Colonic mucosa (tissue), 4 donors: ENCODE data around the gene GSG1L. TPM values are rescaled to one million over a fixed set of nuclear protein-coding genes. Genes with fewer than 3 reads are reported as not detected.

Source experiments
- DNase-seq: peaks from one replicate; pipeline ENCODE4 v3.0.0-alpha.2; 2020
- H3K27ac ChIP-seq: fragments of 200-600 bp; one replicate; pipeline ENCODE4 v1.8.0; 2021
- H3K27me3 ChIP-seq: fragments of 200-600 bp; one replicate; pipeline ENCODE4 v1.8.0; 2021
- H3K36me3 ChIP-seq: fragments of 200-600 bp; one replicate; pipeline ENCODE4 v1.8.0; 2021
- H3K4me1 ChIP-seq: fragments of 200-600 bp; one replicate; pipeline ENCODE4 v1.8.0; 2021; ENCODE audit warnings: mild to moderate bottlenecking
- H3K4me3 ChIP-seq: fragments of 200-600 bp; one replicate; pipeline ENCODE4 v1.8.0; 2021
- H3K9ac ChIP-seq, 2 donors: one replicate each; pipeline ENCODE4 v1.7.0; 2013; ENCODE audit warnings: control low read depth in 2 of 2, low read depth in 2 of 2, low read length in 2 of 2
- H3K9me3 ChIP-seq: fragments of 200-600 bp; one replicate; pipeline ENCODE4 v1.8.0; 2021
- intact Hi-C: fragments of 100-400 bp; cut with DNase I; formaldehyde crosslinking; loops from one replicate; pipeline ENCODE4 v1.14.1; 2022
- total RNA-seq, 2 donors: library from RNA; stranded (reverse); fragmentation: NEBNext Ultra II Directional in 1 of 2; extraction: Animal tissue kit (Norgen Biotek cat#: 25700) in 1 of 2; gene quantifications; one replicate each; pipeline ENCODE4 v1.2.1, GENCODE V29; 2021
- TF ChIP-seq, protein P1 (sequence below): fragments of 200-600 bp; IDR thresholded peaks from one replicate; pipeline ENCODE4 v1.8.0; 2022; ENCODE audit warnings: antibody characterized with exemption, mild to moderate bottlenecking
- donor health status: healthy.
- donor health status: DM: no; HTN: no; CAD: no.
- donor health status: DM: no; HTN: no; CAD: no.

GSG1L gene
- total RNA-seq, 2 donors from 2014 or later: 0.13 to 0.15 TPM

DNA sequence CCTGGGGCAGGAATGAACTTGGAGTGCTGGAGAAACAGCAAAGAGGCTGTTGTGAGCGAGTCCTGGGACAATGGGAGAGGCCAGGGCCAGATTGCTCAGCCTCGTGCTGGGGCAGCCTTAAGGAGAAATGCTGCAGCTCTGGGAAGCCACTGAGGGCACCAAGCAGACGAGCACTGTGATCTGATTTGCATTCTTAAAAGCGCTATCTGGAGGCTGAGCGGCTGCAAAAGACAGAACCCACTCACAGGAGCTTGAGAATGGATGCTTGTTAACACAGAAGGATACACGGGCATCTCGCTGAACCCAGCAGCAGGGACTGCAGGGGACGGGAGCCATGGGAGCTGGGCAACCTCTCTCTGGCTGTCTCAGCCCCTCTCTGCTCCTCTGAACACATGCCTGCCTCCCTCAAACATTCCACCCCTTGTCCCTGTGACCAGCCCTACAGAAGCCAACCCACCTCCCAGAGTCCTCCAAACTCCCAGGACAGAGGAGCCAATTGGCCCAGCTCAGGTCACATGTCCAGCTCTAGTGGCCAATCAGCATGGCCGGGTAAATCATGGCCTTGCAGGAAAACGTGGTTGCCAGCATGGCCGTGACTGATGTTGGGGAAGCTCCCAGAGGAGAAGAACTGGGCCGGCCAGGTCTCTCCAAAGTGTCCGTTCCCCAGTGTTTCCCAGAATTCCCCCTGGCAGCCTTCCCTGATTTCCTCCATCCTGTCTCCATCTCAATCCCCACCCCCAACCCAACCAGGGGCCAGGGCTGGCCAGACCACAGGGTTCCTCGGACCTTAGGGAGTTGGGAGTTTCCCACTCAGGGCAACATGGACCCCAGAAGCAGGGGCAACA lies 60.3 kb downstream of the GSG1L start:
- DNase-seq: no peak
- no peaks in the 10 kb centered on the region for H3K4me1 ChIP-seq
- H3K9ac ChIP-seq: no peak overlapping the region
- no peaks in the 10 kb centered on the region for H3K9me3 ChIP-seq
- H3K36me3 ChIP-seq: no peaks in the 10 kb centered on the region
- no peaks in the 10 kb centered on the region for H3K27me3 ChIP-seq
- no peak overlapping the region for H3K27ac ChIP-seq
- intact Hi-C loops: no loop called here
- no peak overlapping the region for H3K4me3 ChIP-seq
- TF ChIP-seq, protein P1, sequence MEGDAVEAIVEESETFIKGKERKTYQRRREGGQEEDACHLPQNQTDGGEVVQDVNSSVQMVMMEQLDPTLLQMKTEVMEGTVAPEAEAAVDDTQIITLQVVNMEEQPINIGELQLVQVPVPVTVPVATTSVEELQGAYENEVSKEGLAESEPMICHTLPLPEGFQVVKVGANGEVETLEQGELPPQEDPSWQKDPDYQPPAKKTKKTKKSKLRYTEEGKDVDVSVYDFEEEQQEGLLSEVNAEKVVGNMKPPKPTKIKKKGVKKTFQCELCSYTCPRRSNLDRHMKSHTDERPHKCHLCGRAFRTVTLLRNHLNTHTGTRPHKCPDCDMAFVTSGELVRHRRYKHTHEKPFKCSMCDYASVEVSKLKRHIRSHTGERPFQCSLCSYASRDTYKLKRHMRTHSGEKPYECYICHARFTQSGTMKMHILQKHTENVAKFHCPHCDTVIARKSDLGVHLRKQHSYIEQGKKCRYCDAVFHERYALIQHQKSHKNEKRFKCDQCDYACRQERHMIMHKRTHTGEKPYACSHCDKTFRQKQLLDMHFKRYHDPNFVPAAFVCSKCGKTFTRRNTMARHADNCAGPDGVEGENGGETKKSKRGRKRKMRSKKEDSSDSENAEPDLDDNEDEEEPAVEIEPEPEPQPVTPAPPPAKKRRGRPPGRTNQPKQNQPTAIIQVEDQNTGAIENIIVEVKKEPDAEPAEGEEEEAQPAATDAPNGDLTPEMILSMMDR: no peak

DNA sequence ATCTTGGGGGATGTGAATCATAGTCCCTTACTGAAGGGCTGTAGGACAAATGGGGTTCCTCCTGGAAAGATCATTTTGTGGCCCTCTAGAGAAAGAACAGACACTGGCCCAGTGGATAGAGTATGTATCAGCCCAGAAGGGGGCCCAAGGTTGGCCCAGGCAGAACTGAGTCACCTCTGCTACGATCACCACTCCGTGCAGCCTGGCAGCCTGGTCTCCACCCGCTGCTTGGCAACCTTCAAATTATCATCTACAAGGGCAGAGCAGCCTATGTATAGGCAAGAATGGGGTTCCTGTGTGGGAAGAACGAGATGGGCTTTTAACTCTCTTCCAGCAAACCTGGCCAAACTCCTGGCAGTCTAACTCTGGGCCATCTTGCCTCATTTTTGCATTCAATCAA lies 61.9 kb downstream of the GSG1L start:
- TF ChIP-seq, protein P1: no peak
- Histone ChIP-seq H3K4me1 (no peaks in the 10 kb centered on the region), H3K9me3 (no peaks in the 10 kb centered on the region), H3K9ac (no peak overlapping the region), H3K27me3 (no peaks in the 10 kb centered on the region), H3K4me3 (no peak overlapping the region), H3K36me3 (no peaks in the 10 kb centered on the region), H3K27ac (no peak overlapping the region)
- intact Hi-C loops: no loop called here
- no peak for DNase-seq

- H3K27ac ChIP-seq: no peak overlapping the region
- no peaks in the 10 kb centered on the region for H3K9me3 ChIP-seq
- no peaks in the 10 kb centered on the region for H3K36me3 ChIP-seq
- H3K4me3 ChIP-seq: no peak overlapping the region
- H3K27me3 ChIP-seq: no peaks in the 10 kb centered on the region
- DNase-seq: no peak
- TF ChIP-seq, protein P1: no peak
- H3K9ac ChIP-seq: no peak overlapping the region
- intact Hi-C loops: no loop called here
- no peaks in the 10 kb centered on the region for H3K4me1 ChIP-seq
Observed at GRCh38 chr16:28001184-28001583, 62.3 kb downstream of the GSG1L start.

DNA sequence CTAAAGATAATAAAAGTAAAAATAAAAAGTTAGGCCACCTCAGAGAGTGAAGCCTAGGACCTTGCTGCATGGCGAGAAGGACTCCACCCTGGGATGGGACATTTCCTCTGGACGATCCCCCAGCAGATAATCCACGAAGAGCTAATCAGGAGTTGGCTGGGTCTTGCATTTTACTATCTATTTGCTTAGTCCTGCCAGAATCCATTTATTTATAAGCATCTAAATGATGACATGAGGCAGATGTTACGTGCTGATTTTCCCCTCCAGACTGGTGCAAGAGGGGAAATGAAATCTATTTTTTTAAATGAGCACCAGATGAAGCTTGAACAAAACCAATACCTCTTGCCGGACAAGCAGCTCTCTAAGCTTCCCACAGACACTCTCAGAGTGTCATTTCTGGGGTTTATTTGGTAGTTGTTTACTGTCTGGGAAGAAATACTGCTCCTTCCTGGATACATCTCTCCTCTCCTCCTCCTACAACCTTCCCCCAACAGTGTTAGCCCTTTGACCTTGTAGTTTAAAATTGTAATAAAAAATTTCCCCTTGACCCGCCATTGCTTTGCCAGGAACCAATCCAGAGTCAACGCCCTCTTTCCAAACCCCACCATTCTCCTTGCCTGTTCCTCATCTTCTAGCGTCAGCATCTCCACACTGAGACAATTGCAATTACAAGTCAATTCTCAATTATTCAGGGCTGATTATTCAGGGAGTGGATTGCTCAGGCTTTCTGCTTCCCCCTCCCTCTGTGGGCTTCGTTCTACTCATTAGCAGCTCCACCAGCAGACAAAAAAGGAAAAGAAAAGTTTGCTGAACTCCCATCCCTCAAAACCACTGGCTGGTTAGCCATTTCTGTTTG lies 63.0 kb downstream of the GSG1L start:
- Histone ChIP-seq H3K27ac (no peak overlapping the region), H3K36me3 (no peaks in the 10 kb centered on the region), H3K9ac (no peak overlapping the region), H3K4me3 (no peak overlapping the region), H3K4me1 (no peaks in the 10 kb centered on the region), H3K27me3 (no peaks in the 10 kb centered on the region), H3K9me3 (no peaks in the 10 kb centered on the region)
- intact Hi-C loops: no loop called here
- no peak for DNase-seq
- TF ChIP-seq, protein P1: no peak

GRCh38 chr16:27999687-28000086 lies 63.8 kb downstream of the GSG1L start:
- intact Hi-C loops: no loop called here

More at GRCh38 chr16:27999687-28000086, 63.8 kb downstream of the GSG1L start:
- Histone ChIP-seq H3K27ac (no peak overlapping the region), H3K4me1 (no peaks in the 10 kb centered on the region), H3K4me3 (no peak overlapping the region), H3K27me3 (no peaks in the 10 kb centered on the region), H3K36me3 (no peaks in the 10 kb centered on the region), H3K9me3 (no peaks in the 10 kb centered on the region), H3K9ac (no peak overlapping the region)
- DNase-seq: no peak
- TF ChIP-seq, protein P1: no peak
